HG02588 (cell line): ENCODE measurements around the gene KCNJ4.

Experiments used
- ATAC-seq: cut with Tn5 transposase; IDR thresholded peaks from one replicate; pipeline ENCODE4 v1.9.1; 2021; ENCODE audit warnings: mild to moderate bottlenecking, moderate library complexity; ENCODE audit not compliant: unreplicated experiment

KCNJ4 gene

GRCh38 chr22:38432264-38432663 is 22.7 kb downstream of the KCNJ4 start:
- ATAC-seq: no peak

GRCh38 chr22:38431266-38432010 is 23.6 kb downstream of the KCNJ4 start:
- no peak for ATAC-seq

GRCh38 chr22:38429499-38430068 is 25.4 kb downstream of the KCNJ4 start:
- ATAC-seq: no peak

- no peak for ATAC-seq
Measured at GRCh38 chr22:38428714-38429113, 26.3 kb downstream of the KCNJ4 start.

- ATAC-seq: no peak
Measured at GRCh38 chr22:38427940-38428339, 27.1 kb downstream of the KCNJ4 start.

GRCh38 chr22:38427465-38427864 is 27.5 kb downstream of the KCNJ4 start:
- no peak for ATAC-seq

GRCh38 chr22:38426628-38427027 is 28.4 kb downstream of the KCNJ4 start:
- ATAC-seq: no peak

- no peak for ATAC-seq
Measured at GRCh38 chr22:38424525-38425080, 30.4 kb downstream of the KCNJ4 start.

- ATAC-seq: no peak
Measured at GRCh38 chr22:38423512-38424503, 31.2 kb downstream of the KCNJ4 start.

GRCh38 chr22:38422611-38423511 is 32.1 kb downstream of the KCNJ4 start:
- no peak for ATAC-seq

- ATAC-seq: no peak
Measured at GRCh38 chr22:38420734-38421133, 34.3 kb downstream of the KCNJ4 start.

- ATAC-seq: no peak
Measured at GRCh38 chr22:38419858-38420160, 35.2 kb downstream of the KCNJ4 start.

- ATAC-seq: no peak
Measured at GRCh38 chr22:38419121-38419857, 35.7 kb downstream of the KCNJ4 start.

GRCh38 chr22:38418589-38418988 is 36.4 kb downstream of the KCNJ4 start:
- no peak for ATAC-seq

- no peak for ATAC-seq
Measured at GRCh38 chr22:38417252-38418060, 37.5 kb downstream of the KCNJ4 start.

- ATAC-seq: no peak
Measured at GRCh38 chr22:38416621-38417251, 38.3 kb downstream of the KCNJ4 start.

GRCh38 chr22:38415561-38416321 is 39.3 kb downstream of the KCNJ4 start:
- no peak for ATAC-seq

- ATAC-seq: no peak
Measured at GRCh38 chr22:38415046-38415445, 40.0 kb downstream of the KCNJ4 start.
